Hematopoietic multipotent progenitor cell treated with erythropoietin and hydrocortisone succinate and interleukin-3 and kit ligand, for 8 days (in vitro differentiated cells): ENCODE measurements around the gene PASD1.
A peak's percentile ranks its signal among the peaks of the same experiment; 100 is the strongest.
"Not testable (repeated sequence)": the region's sequence is repeated elsewhere in the genome, so short reads cannot be mapped to it uniquely, and the experiment has no call there.

Experiments
- DNase-seq: peaks from one replicate; pipeline ENCODE4 v3.0.0-alpha.2; 2015

PASD1 gene, protein sequence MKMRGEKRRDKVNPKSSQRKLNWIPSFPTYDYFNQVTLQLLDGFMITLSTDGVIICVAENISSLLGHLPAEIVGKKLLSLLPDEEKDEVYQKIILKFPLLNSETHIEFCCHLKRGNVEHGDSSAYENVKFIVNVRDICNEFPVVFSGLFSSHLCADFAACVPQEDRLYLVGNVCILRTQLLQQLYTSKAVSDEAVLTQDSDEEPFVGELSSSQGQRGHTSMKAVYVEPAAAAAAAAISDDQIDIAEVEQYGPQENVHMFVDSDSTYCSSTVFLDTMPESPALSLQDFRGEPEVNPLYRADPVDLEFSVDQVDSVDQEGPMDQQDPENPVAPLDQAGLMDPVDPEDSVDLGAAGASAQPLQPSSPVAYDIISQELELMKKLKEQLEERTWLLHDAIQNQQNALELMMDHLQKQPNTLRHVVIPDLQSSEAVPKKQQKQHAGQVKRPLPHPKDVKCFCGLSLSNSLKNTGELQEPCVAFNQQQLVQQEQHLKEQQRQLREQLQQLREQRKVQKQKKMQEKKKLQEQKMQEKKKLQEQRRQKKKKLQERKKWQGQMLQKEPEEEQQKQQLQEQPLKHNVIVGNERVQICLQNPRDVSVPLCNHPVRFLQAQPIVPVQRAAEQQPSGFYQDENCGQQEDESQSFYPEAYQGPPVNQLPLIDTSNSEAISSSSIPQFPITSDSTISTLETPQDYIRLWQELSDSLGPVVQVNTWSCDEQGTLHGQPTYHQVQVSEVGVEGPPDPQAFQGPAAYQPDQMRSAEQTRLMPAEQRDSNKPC

DNA sequence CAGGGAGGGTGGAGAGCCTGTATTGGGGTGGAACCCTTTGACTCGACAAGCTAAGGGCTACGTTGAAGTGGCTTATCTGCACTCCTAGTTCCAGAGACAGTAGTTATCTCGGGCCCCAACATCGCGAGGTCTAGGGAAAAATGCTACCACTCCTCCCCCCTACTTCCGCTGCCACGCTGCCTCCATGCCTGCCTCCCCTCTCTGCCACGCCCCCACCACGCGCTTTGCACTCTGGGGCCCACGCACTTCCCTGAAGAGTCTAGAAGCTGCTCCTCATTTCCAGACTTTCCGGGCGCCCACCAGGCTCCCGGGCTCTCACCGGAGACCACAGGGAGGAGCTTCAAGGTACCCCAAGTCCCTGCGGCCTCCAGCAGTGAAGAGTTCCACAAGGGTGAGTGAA lies at the start of gene PASD1:
Gene PASD1, plus strand, starts transcription at position 227 of the 400 bp plus-strand sequence. CDS start 37,879 bp downstream, outside the sequence.
- no peak for DNase-seq

DNA sequence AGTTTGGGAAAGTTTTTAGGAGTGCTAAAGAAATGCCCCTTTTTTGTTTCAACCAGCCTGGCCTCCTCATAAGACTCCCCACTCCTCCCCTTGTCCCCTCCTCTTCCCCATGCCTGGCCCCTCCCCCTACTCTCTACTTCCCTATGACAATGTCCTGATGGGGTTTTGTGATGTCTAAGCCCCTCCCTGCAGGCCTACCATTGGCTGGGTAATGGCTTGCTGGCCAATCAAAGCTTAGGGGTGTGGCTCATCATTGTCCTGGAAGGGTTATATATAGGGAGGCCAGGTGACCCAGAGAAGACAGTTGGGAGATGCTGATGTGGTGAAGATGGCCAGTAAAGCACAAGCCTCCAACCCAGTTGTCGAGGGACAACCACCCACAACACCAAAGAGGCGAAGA lies 48.2 kb upstream of the PASD1 start:
- no peak for DNase-seq

DNA sequence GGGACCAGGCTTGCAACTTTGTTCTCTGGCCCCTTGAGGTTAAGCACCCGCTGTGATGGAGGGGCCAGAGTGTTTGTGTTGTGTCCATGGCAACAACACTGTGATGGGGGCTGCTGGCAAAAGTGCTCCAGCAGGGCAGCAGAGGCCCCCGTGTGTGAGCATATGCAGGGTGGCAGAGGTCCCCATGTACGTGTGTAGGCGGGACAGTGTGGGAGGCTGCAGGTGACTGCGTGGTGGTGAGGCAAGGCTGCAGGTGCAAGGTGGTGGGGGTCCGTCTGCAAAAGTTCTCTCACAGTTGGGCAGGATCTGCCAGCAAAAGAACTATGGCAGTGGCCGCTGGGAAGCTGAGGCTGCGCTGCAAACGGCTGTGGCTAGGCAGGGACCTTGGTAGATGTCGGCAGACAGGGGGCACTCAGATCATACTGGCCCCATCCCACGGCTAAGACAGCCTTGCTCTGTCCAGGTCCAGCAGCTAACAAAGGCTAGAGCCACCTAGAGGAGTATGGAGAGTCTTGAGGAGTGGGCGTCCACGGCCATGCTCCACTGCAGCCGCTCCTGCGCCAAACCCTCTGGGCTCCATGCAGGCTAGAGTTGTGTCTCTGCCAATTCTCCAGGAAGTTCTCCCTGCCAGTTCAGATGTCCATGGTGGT lies 46.8 kb upstream of the PASD1 start:
- no peak for DNase-seq

DNA sequence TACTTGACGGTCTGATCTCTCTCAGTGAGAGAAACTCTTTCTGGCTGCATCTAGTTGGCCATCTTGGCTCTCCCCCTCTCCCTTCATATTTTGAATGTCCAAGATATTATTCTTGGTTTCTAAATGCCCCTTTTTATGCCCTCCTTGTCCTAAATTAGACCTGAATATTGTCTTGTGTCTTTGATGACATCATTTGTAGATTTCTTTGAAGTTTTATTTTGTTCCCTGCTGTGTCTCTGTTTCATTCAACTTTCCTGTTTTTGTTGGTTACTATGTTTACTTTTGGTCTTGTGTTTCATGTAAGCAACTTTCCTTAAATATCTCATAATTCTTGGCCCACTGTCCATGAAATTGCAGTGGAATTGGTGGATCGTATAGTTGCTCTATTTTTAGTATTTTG lies 46.1 kb upstream of the PASD1 start:
- no peak for DNase-seq

DNA sequence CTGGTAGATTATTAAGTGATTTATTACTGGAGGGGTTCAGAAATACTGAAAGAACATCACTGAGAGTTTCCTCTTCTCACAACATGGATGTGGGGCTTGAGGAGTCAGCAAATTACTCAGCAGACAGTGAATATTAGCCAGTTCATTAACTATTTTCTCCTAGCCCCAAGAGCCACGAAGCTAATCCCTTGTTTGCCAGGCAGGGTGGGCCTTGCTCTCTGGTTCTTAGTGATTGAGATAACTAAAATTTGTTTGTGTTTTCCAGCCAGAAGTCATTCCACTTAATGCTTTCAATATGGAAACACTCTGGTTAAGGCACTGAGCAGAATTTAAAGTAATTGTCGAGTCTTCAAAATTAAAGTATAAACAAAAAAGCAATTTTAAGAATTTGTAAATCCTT lies 40.1 kb upstream of the PASD1 start:
- DNase-seq: no peak

DNA sequence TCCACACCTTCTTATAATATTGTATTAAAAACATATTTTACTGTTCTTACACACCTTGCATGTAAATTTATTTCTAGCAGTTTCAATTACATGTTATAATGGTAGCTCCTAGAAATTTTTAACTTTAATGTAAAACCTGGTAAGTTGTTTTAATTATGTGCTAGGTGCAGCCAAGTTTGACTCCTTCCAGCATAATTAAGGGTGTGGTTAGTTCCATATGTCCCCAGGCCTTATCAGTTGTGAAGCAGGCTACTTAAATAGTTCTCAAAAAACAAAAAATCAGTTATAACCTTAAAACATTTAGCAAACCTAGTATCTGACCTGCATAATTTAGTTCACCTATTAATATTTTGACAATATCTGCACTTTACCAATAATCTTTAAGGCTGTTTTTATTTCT lies 26.9 kb upstream of the PASD1 start:
- peak; percentile 78 for DNase-seq

DNA sequence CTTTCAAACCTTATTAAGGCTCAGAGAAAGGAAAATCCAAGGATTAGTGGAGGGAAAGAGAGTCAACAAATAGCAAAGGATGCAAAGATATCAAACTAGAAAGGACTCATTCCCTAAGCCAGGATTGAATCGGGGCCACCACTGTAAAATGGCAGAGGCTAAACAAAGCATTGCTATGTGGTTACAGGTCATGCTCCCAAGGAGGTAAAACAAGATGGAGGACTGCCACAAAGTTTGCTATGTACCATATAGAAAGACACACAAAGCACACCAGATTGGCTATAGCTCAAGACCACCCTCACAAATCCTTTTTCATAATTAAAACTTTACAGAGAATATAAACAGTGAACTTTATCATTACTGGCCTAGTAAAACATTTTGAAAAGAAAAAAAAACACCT lies 25.9 kb upstream of the PASD1 start:
- DNase-seq: no peak

DNA sequence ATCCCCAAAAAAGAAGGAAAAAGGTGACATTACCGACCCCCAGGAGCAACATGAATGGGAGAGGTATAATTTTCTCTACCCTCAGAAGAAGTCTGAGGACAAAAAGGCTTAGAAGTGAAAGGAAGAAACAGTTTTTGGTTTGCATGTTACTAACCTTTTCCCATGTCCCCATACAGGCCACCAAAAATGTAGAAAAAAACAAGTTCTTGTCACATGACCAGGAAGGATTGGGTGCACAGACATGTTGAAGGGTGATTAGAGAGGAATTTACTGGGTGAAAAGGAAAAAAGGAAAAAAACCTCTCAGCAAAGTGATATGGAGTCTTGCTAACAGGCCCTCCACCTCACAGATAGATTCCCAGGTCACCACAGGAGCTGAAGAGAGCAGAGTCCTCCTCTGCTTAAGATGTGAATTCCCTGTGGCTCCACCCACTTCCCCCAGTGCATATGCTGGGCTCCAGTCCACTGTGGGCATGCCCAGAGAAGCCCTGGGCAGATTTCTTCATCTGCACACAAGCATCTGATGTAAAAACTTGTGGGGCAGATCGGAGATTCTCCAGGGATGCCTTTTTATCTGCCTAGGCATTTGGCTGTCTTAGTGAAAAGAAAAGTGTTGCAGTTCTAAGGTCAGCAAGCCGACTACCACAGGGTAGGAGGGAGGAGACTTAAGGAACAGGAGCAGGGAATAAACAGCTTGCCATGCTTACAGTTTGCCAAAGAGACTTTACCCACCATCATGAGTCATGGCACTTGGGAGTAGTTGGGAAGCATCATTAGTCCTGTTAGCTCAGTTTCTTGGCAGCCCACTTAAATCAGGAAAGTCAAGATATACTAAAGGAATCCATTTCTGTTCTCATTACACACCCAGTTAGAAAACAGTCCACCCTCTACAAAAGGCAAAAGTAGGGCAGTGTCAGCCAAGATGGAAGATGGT lies 25.0 kb upstream of the PASD1 start:
- peak; percentile 6 for DNase-seq

DNA sequence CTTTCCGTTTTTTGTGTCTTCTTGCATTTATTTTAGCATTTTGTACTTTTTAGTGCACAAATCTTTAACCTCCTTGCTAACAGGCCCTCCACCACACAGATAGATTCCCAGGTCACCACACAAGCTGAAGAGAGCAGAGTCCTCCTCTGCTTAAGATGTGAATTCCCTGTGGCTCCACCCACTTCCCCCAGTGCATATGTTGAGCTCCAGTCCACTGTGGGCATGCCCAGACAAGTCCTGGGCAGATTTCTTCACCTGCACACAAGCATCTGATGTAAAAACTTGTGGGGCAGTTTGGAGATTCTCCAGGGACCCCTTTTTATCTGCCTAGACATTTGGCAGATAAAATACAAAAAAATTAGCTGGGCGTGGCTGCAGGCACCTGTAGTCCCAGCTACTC lies 19.8 kb upstream of the PASD1 start:
- DNase-seq: peak; percentile 36

DNA sequence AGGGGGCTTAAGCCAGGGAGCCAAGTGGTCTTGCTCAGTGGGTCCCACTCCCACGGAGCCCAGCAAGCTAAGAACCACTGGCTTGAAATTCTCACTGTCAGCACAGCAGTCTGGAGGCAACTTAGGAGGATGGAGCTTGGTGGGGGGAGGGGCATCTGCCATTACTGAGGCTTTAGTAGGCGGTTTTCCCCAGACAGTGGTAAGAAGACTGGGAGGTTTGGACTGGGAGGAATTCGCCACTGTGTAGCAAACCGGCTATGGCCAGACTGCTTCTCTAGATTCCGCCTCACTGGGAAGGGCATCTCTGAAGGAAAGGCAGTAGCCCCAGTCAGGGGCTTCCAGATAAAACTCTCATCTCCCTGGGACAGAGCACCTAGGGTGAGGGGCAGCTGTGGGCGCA lies 17.2 kb upstream of the PASD1 start:
- not testable (repeated sequence) for DNase-seq

DNA sequence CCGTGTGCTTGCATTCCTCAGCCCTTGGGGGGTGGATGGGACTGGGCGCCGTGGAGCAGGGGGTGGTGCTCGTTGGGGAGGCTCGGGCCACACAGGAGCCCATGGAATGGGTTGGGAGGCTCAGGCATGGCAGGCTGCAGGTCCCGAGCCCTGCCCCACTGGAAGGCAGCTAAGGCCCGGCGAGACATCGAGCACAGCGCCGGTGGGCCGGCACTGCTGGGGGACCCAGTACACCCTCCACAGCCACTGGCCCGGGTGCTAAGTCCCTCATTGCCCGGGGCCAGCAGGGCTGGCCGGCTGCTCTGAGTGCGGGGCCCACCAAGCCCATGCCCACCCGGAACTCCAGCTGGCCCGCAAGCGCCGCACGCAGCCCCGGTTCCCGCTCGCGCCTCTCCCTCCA lies 12.3 kb upstream of the PASD1 start:
- DNase-seq: not testable (repeated sequence)

DNA sequence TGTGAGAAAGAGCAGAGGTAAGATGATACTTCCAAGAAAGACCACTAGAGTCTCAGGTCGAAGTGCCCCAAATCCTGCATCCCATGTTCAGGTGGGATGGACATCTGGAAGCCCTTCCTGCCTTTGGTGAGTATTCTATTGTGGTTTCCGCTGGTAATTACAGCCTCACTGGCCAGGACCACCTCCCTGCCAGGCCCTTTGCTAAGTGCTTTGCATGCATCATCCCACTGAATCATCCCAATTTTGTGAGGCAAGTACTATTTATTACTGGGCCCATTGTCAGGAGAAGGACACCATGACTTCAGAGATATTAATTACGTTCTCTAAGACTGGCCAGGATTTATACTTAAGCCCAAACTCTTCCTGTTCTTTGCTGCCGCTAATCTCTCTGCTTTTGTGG lies 10.7 kb upstream of the PASD1 start:
- no peak for DNase-seq

DNA sequence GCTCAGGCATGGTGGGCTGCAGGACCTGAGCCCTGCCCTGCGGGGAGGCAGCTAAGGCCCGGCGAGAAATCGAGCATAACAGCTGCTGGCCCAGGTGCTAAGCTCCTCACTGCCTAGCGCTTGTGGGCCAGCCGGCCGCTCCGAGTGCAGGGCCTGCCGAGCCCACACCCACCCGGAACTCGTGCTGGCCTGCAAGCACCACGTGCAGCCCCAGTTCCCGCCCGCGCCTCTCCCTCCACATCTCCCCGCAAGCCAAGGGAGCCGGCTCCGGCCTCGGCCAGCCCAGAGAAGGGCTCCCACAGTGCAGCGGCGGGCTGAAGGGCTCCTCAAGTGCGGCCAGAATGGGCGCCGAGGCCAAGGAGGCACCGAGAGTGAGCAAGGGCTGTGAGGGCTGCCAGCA lies 8.2 kb upstream of the PASD1 start:
- not testable (repeated sequence) for DNase-seq

DNA sequence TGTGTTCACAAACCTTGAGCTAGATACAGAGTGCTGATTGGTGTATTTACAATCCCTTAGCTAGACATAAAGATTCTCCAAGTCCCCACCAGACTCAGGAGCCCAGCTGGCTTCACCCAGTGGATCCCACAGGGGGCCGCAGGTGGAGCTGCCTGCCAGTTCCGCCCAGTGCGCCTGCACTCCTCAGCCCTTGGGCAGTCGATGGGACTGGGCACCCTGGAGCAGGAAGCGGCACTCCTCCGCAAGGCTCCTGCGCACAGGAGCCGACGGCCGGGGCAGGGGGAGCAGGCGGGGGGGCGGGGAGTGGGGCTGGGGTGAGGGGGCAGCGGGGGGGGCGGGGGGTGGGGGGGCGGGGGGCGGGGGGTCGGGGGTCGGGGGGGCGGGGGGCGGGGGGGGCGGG lies 990 bp upstream of the PASD1 start:
- DNase-seq: not testable (repeated sequence)

DNA sequence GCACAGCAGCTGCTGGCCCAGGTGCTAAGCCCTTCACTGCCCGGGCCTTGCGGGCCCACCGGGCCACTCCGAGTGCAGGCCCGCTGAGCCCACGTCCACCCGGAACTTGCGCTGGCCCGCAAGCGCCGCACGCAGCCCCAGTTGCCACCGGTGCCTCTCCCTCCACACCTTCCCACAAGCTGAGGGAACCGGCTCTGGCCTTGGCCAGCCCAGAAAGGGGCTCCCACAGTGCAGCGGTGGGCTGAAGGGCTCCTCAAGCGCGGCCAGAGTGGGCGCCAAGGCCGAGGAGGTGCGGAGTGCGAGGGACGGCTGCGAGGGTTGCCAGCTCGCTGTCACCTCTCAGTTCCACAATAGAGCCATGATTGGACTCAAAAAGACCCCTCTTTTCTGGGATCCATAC lies 472 bp upstream of the PASD1 start:
- DNase-seq: not testable (repeated sequence)

DNA sequence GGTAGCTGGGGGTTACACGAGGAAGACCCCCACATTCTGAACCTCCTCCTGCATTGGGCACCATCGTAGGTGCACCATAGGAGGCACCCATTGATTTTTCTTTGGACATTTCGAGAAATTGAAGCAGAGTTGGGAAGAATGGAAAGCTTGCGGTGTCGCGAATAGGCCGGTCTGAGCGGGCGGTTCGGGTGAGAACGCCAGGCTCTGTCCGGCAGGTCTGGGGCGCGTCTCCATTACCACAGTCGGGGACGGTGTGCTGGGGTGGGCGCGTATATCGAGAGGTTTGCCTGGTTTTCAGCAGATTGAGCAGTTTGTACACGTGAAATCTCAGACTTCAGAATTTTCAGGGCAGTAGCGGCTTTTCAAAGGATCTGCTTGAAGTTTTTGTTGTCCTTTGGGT lies 560 bp downstream of the PASD1 start:
- DNase-seq: no peak

DNA sequence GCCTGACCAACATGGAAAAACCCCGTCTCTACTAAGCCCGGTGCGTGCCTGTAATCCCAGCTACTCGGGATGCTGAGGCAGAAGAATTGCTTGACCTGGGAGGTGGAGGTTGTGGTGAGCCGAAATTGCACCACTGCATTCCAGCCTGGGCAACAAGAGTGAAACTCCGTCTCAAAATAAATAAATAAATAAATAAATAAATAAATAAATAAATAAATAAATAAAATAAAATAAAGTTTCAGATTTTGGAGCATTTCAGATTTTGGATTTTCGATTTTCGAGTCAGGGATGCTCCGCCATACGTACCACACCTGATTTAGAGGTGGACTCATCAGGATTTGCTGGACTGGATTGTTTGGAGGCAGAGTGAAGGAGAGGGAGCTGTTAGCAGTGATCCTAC lies 3.4 kb downstream of the PASD1 start:
- DNase-seq: not testable (repeated sequence)

DNA sequence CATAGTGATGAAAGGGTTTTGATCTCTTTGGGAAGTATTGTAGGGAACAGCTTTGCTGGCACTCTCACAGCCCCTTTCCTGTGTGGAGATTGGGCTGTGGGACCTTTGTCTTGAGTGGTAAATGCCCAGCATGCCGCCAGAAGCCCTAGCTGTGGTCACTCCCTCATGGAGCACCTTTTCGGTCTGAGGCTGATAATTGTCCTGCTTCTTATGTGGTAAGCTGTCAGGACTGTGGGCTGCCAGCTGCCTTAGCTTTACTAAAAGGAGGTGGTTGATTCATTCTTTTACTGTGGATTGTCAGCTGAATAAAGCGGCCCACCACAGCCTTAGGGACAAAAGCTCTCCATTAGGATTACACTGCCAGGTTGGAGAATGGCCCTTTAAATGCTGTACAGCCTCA lies 7.1 kb downstream of the PASD1 start:
- no peak for DNase-seq

DNA sequence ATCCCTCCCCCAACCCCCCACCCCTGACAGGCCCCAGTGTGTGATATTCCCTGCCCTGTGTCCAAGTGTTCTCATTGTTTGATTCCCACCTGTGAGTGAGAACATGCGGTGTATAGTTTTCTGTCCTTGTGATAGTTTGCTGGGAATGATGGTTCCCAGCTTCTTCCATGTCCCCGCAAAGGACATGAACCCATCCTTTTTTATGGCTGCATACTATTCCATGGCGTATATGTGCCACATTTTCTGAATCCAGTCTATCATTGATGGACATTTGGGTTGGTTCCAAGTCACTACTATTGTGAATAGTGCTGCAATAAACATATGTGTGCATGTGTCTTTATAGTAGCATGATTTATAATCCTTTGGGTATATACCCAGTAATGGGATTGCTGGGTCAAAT lies 29.9 kb downstream of the PASD1 start:
- DNase-seq: not testable (repeated sequence)

DNA sequence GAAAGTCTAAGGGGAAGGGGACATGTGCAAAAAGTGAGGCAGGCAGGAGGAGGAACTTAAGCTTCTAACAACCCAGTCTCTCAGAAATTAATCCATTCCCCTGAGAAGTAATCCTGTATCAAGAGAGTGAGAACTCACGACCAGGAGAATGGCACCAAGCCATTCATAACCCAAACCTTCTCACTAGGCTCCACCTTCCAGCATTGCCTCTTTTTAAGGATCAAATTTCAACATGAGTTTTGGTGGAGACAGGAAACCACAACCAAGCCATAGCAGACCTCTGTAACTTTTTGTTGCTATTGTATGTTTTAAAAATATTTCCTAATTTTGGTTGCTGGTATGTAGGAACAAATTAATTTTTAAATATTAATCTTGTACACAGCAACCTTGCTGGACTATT lies 32.8 kb downstream of the PASD1 start:
- DNase-seq: no peak

DNA sequence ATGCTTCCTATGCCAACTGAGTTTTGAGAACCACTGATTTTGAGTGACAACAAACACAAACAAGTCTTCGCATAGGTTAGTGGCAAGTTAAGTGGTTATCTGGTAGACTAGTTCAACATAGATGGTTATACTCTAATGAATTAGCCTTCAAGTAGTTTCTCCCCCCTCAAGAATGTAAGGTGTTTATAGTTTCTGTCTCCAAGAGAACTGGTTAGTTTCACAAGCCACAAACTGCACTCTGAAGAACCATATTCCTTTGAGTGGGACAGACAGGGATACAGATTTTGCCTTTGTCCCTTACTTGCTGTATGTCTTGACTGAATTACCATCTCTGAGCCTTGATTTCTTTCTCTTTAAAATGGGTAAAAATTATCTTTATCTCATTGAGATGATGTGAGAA lies 41.5 kb downstream of the PASD1 start:
- no peak for DNase-seq

DNA sequence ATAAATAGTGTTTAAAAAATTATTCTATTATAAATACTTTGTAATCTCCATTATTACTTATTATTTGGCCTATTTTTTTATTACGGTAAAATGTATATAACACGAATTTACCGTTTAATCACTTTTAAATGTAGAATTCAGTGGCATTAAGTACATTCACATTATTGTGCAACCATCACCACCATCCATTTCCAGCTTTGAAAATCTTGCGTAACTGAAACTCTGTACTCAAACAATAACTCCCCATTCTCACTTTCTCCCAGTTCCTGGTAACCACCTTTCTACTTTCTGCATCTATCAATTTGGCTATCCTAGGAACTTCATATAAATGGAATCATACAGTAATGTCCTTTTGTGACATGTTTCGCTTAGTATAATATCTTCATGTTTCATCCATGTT lies 45.7 kb downstream of the PASD1 start:
- DNase-seq: no peak

DNA sequence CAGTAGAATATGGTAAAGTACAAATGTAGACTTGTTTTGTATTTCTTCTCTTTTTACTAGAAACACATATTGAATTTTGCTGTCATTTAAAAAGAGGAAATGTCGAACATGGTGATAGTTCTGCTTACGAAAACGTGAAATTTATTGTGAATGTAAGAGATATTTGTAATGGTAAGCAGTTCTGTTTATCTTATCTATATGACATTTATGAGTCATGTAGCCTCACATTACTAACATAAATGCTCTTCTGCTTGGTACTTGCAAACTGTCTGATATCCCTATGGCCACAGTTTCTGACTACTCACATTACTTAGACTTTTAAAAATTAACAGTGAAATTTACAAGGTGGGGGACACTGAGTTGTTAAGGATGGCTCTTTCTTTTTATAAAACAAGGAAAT lies 57.9 kb downstream of the PASD1 start:
- peak; percentile 1 for DNase-seq
